Left kidney (tissue), 2 donors: ENCODE measurements around the gene RGS3. TPM values are rescaled to one million over a fixed set of nuclear protein-coding genes. Genes with fewer than 3 reads are reported as not detected.

Experiments used
- DNase-seq: peaks from one replicate; pipeline ENCODE4 v3.0.0-alpha.2; 2013
- polyA plus RNA-seq: library from polyadenylated mRNA; unstranded; fragments of 120-200 nt; gene quantifications from one replicate; pipeline ENCODE4 v1.2.1, GENCODE V29; 2013; ENCODE audit not compliant: insufficient read length

Gene RGS3
- polyA plus RNA-seq, 1 donor, result 38.5 TPM

GRCh38 chr9:113600023-113600823 lies 136.7 kb downstream of the RGS3 start:
- no peak for DNase-seq

- DNase-seq, result no peak
Measured at GRCh38 chr9:113600871-113601614, 137.5 kb downstream of the RGS3 start.

GRCh38 chr9:113601656-113602055 lies 138.1 kb downstream of the RGS3 start:
- DNase-seq, result no peak

DNA sequence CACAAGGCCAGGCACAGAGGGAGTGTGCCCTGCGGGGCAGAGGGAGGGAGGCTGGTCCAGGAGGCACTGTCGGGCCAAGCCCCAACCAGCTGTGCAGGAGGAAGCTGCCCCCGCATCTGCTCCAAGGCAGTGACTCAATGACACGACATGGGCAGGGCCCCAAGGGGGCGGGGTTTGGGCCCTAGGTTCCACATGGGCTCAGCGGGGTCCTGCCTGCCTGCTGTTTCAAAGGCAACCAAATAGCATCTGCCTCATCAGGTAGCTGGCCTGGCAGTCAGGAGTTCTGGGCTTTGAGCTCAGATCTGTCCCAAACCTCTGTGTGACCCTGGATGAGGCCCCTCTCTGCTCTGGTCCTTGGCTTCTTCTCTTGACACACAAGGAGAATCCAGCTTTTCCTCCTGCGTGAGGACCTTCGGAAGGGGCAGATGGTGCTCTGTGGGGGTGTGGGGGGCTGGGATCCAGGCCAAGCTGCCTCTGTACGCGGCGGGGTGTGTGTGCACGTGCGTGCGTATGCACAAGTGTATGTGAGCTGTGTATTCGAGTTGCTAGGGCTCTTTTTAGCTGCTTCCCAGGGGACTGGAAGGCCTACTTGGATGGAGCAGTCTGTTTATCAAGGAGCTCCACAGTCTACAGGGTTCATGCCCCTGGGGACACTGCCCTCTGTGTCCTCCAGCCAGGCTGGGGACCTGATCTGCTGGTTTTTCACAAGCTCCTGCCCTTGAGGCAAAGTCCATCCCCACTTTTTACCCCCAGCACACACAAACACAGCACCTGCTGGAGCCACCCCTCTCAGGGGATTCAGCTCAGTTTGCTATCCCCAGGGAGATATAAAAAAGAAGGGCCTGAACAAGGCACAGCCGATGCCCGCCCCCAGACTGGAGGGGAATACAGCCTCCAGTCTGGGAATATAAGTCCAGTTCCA lies 138.9 kb downstream of the RGS3 start:
- no peak for DNase-seq

DNA sequence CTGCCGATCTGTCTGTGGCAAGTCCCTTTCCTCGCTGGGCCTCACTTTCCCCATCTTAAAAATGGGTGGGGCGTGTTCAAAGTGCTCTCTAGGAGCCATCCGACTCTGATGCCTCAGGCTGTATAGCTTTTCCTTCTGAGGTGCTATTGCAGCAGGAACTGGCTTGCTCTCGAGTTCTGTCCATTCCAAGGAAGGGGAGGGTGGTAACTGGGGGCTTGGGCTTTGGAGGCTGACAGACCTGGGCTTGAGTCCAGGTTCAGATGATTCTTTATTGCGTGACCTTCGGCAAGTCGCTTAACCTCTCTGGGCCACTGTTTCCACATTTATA lies 139.5 kb downstream of the RGS3 start:
- DNase-seq, result no peak

- DNase-seq, result no peak
Measured at GRCh38 chr9:113603773-113604172, 140.2 kb downstream of the RGS3 start.

- DNase-seq, result no peak
Measured at GRCh38 chr9:113604393-113604792, 140.9 kb downstream of the RGS3 start.

DNA sequence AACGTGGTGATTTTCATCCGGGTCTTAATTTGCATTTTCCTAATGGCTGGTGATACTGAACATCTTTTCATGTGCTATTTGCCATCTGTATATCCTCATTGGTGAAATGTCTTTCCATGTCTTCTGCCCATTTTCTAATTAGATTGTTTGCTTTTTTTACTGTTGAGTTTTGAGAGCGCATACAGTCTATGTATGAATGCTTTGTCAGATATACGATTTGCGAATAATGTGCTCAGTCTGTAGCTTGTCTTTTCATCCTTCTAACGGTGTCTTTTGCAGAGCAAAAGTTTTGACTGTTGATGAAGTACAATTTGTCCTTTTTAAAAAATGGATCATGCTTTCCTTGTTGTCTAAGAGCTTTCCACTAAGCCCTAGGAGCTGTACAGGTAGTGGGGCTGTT lies 143.0 kb downstream of the RGS3 start:
- no peak for DNase-seq

GRCh38 chr9:113608082-113608685 lies 144.7 kb downstream of the RGS3 start:
- no peak for DNase-seq

- DNase-seq, result no peak
Measured at GRCh38 chr9:113609562-113610318, 146.2 kb downstream of the RGS3 start.

DNA sequence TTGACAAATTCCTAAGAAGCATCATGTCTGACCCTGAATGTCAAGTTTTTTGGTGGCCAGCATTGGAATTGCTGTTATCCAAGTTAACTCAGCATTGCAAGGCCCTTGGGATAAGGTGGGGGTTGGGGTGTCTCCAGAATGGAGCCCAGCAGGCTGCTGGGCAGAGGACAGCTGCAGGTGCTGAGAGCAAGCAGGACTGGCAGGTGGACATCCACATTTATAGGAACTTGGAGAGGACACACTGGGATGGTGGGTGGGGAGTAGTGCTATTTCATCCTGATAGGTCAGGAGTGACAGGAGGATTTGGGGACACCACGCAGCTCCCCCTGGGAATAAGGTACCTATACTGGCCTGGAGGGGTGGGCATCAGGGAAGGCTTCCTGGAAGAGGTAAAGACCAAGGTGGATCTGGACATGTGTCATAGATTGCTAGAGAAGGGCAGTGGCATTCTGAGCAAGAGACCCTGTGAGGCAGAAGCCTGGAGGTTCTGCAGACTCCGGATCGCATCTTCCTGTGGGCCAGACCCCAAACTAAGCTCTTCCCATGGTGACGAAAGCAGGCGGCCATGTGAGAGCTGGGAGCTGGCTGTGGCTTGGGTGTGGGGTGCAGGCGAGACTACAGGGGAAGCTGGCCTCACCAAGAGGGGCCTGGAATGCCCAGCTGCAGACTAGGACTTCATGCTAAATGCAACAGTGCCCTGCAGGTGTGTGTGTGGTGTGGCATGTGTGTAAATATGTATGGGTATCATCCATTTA lies 148.1 kb downstream of the RGS3 start:
- DNase-seq, result no peak

DNA sequence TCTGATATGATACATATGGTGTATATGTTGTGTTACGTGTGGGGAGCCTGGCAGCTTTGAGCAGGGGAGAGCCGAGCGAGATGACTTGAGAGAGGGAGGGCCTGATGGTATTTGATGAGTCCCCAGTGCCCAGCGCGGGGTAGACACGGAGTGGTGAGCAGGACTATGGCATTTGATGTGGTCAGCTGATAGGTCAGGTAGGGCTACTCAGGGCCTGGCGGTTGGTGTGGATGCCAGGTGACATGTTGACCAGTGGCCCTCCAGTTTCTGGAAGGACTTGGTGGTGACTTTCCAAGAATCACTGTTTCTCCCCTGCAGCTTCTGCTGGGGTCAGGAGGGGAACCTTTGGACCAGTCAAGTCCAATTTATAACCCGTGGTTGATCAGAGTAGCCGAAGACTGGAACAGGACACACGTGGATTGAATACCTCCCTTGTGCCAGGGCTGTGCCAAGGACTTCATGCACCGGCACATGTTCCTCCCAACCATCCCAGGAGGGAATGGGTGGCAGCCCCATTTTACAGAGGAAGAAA lies 148.8 kb downstream of the RGS3 start:
- no peak for DNase-seq

DNA sequence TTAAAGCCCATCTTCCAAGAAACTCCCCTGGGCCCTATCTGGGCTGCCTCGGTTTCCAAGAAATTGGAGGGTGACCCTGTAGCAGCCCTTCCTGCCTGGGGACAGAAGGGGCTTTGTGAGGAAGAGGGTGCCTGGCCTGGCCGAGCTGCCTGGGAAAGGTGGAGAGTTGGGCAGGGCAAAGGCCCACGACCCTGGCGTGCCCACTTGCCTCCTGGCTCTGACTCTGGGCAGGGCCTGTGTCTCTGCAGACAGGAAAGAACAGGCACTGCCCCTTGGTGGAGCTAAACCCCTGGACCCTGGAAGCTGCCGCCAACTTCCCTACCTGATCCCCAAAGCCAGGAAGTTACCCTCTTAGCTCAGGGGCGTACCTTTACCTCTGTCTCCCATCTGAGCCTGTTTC lies 149.3 kb downstream of the RGS3 start:
- DNase-seq, result no peak

DNA sequence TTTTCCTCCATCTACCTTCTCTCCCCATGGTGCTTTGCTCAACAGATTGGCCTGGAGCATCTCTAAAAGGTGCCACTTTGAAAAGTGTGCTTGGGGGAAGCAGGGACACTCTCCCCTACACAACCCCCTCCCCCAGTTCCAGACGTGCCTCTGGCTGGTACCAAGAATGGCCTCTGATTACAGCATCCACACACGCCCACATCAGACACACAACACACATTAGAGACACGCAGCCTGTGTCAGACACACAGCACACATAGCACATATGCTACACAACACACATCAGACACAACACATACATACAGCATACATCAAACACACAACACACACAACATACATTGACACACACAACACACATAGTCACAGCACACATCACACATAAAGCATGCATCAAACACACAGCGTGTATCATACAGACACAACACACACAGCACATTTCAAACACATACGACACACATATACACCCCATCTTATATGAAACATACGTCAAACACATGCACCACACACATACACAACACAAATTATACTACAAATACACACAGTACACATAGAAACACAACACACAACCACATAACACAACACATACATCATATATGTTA lies 150.4 kb downstream of the RGS3 start:
- no peak for DNase-seq

DNA sequence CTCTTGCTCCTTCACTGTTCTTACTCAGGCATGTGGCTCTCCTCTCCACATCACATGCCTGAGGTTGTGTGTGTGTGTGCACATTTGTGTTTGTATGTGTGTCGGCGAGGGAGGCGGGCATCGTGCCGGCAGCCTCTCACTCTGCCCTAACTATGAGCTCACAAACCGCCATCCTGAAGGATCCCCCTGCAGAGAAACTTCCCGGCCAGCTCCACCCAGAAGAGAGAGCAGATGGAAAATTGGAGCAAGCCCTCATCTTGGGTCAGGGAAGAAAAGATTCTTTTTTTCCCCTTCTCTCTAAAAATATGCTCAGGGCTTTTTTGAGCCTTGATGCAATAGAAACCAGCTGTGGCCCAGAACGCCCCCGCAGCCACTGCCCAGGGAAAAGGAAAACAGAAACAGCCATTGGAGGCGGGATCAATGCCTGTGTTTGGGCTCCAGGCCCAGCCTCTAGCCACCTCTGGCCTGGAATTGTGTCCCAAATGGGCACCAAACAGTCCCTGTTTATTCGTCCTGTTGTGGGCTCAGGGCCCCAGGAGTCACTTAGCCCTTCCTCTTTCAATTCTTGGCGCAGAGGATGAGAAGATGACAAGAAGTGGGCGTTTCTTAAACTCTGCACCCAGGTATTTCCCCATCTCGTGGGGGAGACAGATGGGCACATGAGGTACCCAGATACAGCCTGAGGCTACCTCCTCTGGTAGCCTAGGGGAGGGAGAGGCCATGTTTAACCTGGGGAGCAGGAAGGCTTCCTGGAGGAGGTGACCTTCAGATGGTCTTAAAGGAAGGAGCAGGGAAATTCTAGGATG lies 151.5 kb downstream of the RGS3 start:
- DNase-seq, result no peak

DNA sequence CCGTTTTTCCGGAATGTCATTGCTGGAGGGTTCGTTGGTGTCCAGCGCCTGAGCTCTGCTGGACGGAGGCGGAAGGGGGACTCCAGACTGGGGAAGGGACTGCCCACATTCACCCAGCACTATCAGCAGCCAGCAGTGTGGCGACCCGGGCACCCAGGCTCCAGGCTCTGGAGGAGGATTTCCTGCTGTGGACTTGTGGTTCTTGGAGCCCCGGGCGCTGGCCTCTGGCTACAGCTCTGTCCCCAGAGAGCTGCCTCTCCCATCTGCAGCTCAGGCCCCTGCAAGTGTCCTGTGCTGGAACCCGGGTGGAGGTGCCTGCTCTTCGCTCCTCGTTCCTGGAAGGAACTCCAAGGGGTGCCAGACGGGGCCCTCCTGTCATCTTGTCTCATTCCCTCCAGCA lies 152.6 kb downstream of the RGS3 start:
- DNase-seq, result no peak

- DNase-seq, result no peak
Measured at GRCh38 chr9:113616621-113617496, 153.3 kb downstream of the RGS3 start.

DNA sequence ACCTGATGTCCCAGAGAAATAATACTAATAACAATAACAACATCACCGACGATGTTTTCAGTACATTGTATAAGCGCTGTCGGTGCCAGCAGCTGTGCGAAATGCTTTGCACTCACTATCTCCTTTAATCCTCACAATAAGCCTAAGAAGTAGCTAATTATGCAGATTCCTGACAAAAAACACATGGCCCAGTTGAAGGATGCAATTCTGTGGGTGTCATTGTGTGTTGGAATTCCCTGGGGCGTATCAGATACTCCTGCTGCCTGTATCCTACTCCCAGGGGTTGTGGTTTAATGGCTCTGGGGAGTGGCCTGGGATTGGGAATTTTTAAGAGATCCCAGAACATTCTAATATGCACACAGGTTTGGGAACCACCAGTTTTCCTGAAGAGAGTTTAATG lies 154.0 kb downstream of the RGS3 start:
- no peak for DNase-seq
